Stomach (tissue), 9 donors: ENCODE results near the gene RABGAP1L. TPM values are rescaled to one million over a fixed set of nuclear protein-coding genes. Genes with fewer than 3 reads are reported as not detected.

Experiments used
- DNase-seq, 2 donors: peaks; one replicate each; pipeline versions ENCODE4 v3.0.0 to v3.0.0-alpha.2; 2013 to 2019
- H3K27ac ChIP-seq, 5 donors: fragments of 200-600 bp in 4 of 5; sonication (generic) in 4 of 5; one replicate each; pipeline ENCODE4 v1.5.1; 2013 to 2019; ENCODE audit warnings: mild to moderate bottlenecking in 1 of 5, moderate library complexity in 1 of 5
- H3K27me3 ChIP-seq, 3 donors: fragments of 200-600 bp; sonication (generic); one replicate each; pipeline ENCODE4 v1.5.1; 2017 to 2019; ENCODE audit warnings: mixed run types in 1 of 3
- H3K36me3 ChIP-seq, 4 donors: fragments of 200-600 bp; sonication (generic); 1 replicate in 3 of 4; 2 replicates in 1 of 4; pipeline ENCODE4 v1.5.1; 2016 to 2019
- H3K4me1 ChIP-seq, 4 donors: fragments of 200-600 bp; sonication (generic); one replicate each; pipeline ENCODE4 v1.5.1; 2016 to 2019
- H3K4me3 ChIP-seq, 4 donors: fragments of 200-600 bp; sonication (generic) in 3 of 4; one replicate each; pipeline ENCODE4 v1.5.1; 2016 to 2019; ENCODE audit warnings: mild to moderate bottlenecking in 1 of 4
- H3K9me3 ChIP-seq, 4 donors: fragments of 200-600 bp; sonication (generic); one replicate each; pipeline ENCODE4 v1.5.1; 2016 to 2019
- EP300 ChIP-seq: sonication (generic); formaldehyde crosslinking; IDR thresholded peaks from one replicate; pipeline ENCODE4 v1.6.1; 2017; ENCODE audit warnings: antibody characterized with exemption
- POLR2A ChIP-seq, 4 donors: fragments of 450-650 bp; IDR thresholded peaks; one replicate each; pipeline ENCODE4 v1.6.1; 2016; ENCODE audit warnings: antibody characterized with exemption in 4 of 4, control low read depth in 2 of 4, mild to moderate bottlenecking in 1 of 4, moderate library complexity in 1 of 4
- POLR2AphosphoS5 ChIP-seq, 3 donors: sonication (generic); formaldehyde crosslinking; IDR thresholded peaks; one replicate each; pipeline ENCODE4 v1.6.1; 2016; ENCODE audit warnings: antibody characterized with exemption in 3 of 3
- whole genome bisulfite sequencing, 5 donors: extraction: QIAGEN DNeasy Blood & Tissue Kit in 3 of 5; methylation state at CpG; one replicate each; pipeline versions ENCODE4 v1.1.5 to v1.1.7; 2013 to 2018; 5-methylcytosine and 5-hydroxymethylcytosine counted together
- intact Hi-C: fragments of 100-400 bp; cut with DNase I; formaldehyde crosslinking; loops from one replicate; pipeline ENCODE4 v1.15.1; 2023; ENCODE audit warnings: low total_unique reads
- polyA plus RNA-seq, 3 donors: library from polyadenylated mRNA; stranded (reverse); fragments of 200-250 nt; gene quantifications; one replicate each; pipeline ENCODE4 v1.2.3, GENCODE V29; 2013
- total RNA-seq, 5 donors: library from RNA; depleted of rRNA; stranded (reverse); fragments of >200 nt; gene quantifications; one replicate each; pipeline versions ENCODE4 v1.1.0 to v1.2.3, GENCODE V29; 2014 to 2016
- TF ChIP-seq, protein P1 (sequence below), 7 experiments: fragments of 450-650 bp in 4 of 7; fragments of 200-600 bp in 3 of 7; sonication (generic) in 3 of 7; IDR thresholded peaks; one replicate each; pipeline ENCODE4 v1.5.1; 2016 to 2019; ENCODE audit warnings: antibody characterized with exemption in 7 of 7, control low read depth in 2 of 7, mild to moderate bottlenecking in 1 of 7
- donor health status: healthy with polysubstance abuse.
- donor health status: Bipolar disorder and iron deficiency.
- donor health status: healthy.

RABGAP1L gene
- total and polyA plus RNA-seq, 8 donors: 14.2 to 238 (median 57.9) TPM

DNA sequence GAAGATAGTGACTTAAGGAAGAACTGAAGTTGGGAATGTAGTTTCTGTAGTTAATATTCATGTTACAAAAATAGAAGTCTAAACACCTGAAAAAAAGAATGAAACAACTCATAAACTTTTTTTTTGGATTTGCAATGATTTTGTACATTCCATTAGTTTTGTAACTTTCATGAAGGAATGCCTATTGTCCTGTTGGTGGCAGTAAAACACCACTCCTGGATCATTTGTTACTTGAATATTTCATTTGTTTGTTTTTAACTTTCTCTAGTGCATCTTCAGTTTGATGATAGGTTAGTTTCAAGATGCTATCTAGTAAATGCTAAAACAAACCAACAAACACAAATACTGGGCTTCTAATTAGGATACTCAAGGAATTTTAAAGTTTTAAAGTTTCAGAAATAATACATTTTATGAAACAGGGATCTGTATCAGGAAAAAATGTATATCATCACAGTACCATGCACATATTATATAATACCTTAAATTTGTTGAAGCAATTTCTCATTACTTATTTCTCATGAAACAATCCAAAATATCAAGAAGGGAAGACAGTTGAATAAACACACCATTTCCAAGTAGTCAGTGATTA, 610.7 kb downstream of the RABGAP1L start:
- TF ChIP-seq EP300 (no peak), POLR2A (IDR thresholded peaks at IDR 0.05) (no peak)
- TF ChIP-seq, protein P1, sequence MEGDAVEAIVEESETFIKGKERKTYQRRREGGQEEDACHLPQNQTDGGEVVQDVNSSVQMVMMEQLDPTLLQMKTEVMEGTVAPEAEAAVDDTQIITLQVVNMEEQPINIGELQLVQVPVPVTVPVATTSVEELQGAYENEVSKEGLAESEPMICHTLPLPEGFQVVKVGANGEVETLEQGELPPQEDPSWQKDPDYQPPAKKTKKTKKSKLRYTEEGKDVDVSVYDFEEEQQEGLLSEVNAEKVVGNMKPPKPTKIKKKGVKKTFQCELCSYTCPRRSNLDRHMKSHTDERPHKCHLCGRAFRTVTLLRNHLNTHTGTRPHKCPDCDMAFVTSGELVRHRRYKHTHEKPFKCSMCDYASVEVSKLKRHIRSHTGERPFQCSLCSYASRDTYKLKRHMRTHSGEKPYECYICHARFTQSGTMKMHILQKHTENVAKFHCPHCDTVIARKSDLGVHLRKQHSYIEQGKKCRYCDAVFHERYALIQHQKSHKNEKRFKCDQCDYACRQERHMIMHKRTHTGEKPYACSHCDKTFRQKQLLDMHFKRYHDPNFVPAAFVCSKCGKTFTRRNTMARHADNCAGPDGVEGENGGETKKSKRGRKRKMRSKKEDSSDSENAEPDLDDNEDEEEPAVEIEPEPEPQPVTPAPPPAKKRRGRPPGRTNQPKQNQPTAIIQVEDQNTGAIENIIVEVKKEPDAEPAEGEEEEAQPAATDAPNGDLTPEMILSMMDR (IDR thresholded peaks at IDR 0.05): peak in 5 of 7 experiments; percentile 39 to 68 (median 58)
- Histone ChIP-seq H3K27ac (no peak overlapping the region), H3K9me3 (no peaks in the 10 kb centered on the region), H3K36me3 (no peaks in the 10 kb centered on the region), H3K27me3 (no peaks in the 10 kb centered on the region), H3K4me1 (peaks cover 0 to 5% (median 2%) of the 10 kb centered on the region in 4 donors), H3K4me3 (no peak overlapping the region)
- DNase-seq: peak in 1 of 2 donors; percentile 78
- intact Hi-C loops: loop anchor here (10.0 kb wide), 1 partner anchor 215 kb away; no protein-coding TSS in a partner anchor

DNA sequence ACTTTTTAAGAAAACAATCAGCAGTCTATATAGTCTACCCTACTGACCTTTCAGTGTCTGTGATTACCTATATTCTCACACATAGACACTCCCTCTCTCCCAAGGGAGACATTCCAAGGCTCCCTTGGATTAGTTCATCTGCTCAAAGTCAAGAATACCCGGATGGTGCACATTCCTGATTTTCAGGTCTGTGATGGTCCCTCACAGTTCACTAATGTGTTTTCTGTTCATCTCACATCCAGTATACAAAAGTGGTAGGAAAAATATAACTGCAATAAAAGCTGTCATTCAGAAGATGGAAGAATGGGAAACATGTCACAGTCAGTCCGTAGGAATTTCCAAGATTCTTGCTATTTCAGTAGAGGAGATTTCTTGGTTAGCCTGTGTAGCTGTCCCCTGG, 616.3 kb downstream of the RABGAP1L start:
- no peaks in the 10 kb centered on the region for H3K4me1 ChIP-seq
- H3K4me3 ChIP-seq: no peak overlapping the region
- DNase-seq: no peak
- WGBS, 5 donors: 85 to 96% (median 94%) methylated on average over 2 of the region's 2 CpGs
- H3K36me3 ChIP-seq: no peaks in the 10 kb centered on the region
- intact Hi-C loops: loop anchor here (10.0 kb wide), 1 partner anchor 209 kb away; no protein-coding TSS in a partner anchor
- H3K9me3 ChIP-seq: no peaks in the 10 kb centered on the region
- no peak overlapping the region for H3K27ac ChIP-seq
- TF ChIP-seq EP300 (no peak), POLR2A (IDR thresholded peaks at IDR 0.05) (no peak), POLR2AphosphoS5 (IDR thresholded peaks at IDR 0.05) (no peak)
- TF ChIP-seq, protein P1 (IDR thresholded peaks at IDR 0.05): no peak
- no peaks in the 10 kb centered on the region for H3K27me3 ChIP-seq

DNA sequence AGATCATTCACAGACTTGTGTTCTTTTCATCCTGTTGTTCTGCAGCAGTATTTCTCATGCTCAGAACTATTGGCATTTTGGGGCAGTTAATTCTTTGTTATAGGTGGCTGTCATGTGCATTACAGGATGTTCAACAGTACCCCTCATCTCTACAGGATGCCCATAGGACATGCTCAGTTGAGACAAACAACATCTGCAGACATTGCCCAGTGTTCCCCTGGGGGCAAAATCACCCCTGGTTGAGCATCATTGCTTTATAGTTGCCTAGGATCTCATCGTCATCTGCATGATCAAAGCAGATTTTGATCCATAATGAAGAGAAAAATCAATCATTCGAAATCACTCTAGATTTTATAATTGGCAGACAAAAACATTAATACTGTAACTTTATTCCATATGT, 617.9 kb downstream of the RABGAP1L start:
- Histone ChIP-seq H3K27ac (no peak overlapping the region), H3K4me1 (no peaks in the 10 kb centered on the region), H3K27me3 (no peaks in the 10 kb centered on the region), H3K4me3 (no peak overlapping the region), H3K9me3 (no peaks in the 10 kb centered on the region), H3K36me3 (no peaks in the 10 kb centered on the region)
- TF ChIP-seq POLR2A (IDR thresholded peaks at IDR 0.05) (no peak), EP300 (no peak), POLR2AphosphoS5 (IDR thresholded peaks at IDR 0.05) (no peak)
- TF ChIP-seq, protein P1 (IDR thresholded peaks at IDR 0.05): no peak
- no peak for DNase-seq
- intact Hi-C loops: loop anchor here (10.0 kb wide), 1 partner anchor 208 kb away; no protein-coding TSS in a partner anchor
- WGBS, 5 donors: 95 to 100% (median 97%) methylated on average over 2 of the region's 2 CpGs

DNA sequence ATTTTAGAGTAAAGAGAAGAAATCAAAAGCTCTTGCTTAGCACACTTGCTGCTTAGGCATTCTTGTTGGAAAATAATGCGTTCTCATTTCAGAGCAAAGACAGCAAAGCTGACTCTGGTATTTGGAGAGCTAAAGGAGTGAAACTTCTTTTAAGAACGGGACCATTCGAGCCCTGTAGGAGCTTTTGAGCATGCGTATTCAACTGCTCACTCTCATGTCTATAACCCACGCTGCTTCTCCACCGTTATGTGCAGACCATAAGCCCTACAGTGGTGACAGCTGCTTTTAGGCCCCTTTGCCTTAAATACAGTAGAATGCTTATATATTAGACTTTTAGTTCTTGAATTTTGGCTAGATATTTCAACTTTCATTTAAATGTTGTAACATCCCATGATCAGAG, 626.2 kb downstream of the RABGAP1L start:
- intact Hi-C loops: no loop called here
- TF ChIP-seq, protein P1 (IDR thresholded peaks at IDR 0.05): no peak
- TF ChIP-seq POLR2AphosphoS5 (IDR thresholded peaks at IDR 0.05) (no peak), EP300 (no peak), POLR2A (IDR thresholded peaks at IDR 0.05) (no peak)
- Histone ChIP-seq H3K9me3 (no peaks in the 10 kb centered on the region), H3K4me3 (peak overlapping the region in 1 of 4 donors; percentile 12), H3K27ac (no peak overlapping the region), H3K36me3 (no peaks in the 10 kb centered on the region), H3K27me3 (no peaks in the 10 kb centered on the region), H3K4me1 (peaks cover 0 to 10% (median 5%) of the 10 kb centered on the region in 4 donors)
- 38 to 68% (median 61%) methylated on average over 6 of the region's 6 CpGs for WGBS, 5 donors
- DNase-seq: no peak
